Measurements from ENCODE around the gene RNF128.
"Not testable (repeated sequence)": the region's sequence is repeated elsewhere in the genome, so short reads cannot be mapped to it uniquely, and the experiment has no call there.

RNF128 gene

GRCh38 chrX:106748377-106748776, 21.9 kb downstream of the RNF128 start:
- DNase-seq (ENCODE audit: low read depth), result no peak

- no peak for DNase-seq (ENCODE audit: low read depth)
Measured at GRCh38 chrX:106751407-106751806, 24.9 kb downstream of the RNF128 start.

GRCh38 chrX:106752101-106752678, 25.7 kb downstream of the RNF128 start:
- peak; percentile 8 for DNase-seq (ENCODE audit: low read depth)

GRCh38 chrX:106769288-106769687, 42.8 kb downstream of the RNF128 start:
- DNase-seq (ENCODE audit: low read depth), result not testable (repeated sequence)

GRCh38 chrX:106774981-106775380, 48.5 kb downstream of the RNF128 start:
- peak; percentile 31 for DNase-seq (ENCODE audit: low read depth)

- no peak for DNase-seq (ENCODE audit: low read depth)
Measured at GRCh38 chrX:106780264-106780663, 53.8 kb downstream of the RNF128 start.

GRCh38 chrX:106780664-106781377, 54.3 kb downstream of the RNF128 start:
- DNase-seq (ENCODE audit: low read depth), result no peak

GRCh38 chrX:106783716-106784115, 57.2 kb downstream of the RNF128 start:
- DNase-seq (ENCODE audit: low read depth), result no peak

- no peak for DNase-seq (ENCODE audit: low read depth)
Measured at GRCh38 chrX:106791495-106791894, 65.0 kb downstream of the RNF128 start.

GRCh38 chrX:106802063-106802387, 75.5 kb downstream of the RNF128 start:
- DNase-seq (ENCODE audit: low read depth), result no peak

- peak; percentile 91 for DNase-seq (ENCODE audit: low read depth)
Measured at GRCh38 chrX:106802388-106803275, 76.1 kb downstream of the RNF128 start, which contains the start of gene TBC1D8B. Gene TBC1D8B (plus strand): TSS chrX:106802673. CDS start chrX:106802854, 181 bp downstream.

GRCh38 chrX:106811131-106811910, 84.8 kb downstream of the RNF128 start:
- DNase-seq (ENCODE audit: low read depth), result no peak

- peak; percentile 11 for DNase-seq (ENCODE audit: low read depth)
Measured at GRCh38 chrX:106812930-106813329, 86.4 kb downstream of the RNF128 start.

GRCh38 chrX:106814093-106814492, 87.6 kb downstream of the RNF128 start:
- DNase-seq (ENCODE audit: low read depth), result not testable (repeated sequence)

All from amniotic epithelial cell (primary cell).